ENCODE measurements around the gene CHURC1.

CHURC1 gene

DNA sequence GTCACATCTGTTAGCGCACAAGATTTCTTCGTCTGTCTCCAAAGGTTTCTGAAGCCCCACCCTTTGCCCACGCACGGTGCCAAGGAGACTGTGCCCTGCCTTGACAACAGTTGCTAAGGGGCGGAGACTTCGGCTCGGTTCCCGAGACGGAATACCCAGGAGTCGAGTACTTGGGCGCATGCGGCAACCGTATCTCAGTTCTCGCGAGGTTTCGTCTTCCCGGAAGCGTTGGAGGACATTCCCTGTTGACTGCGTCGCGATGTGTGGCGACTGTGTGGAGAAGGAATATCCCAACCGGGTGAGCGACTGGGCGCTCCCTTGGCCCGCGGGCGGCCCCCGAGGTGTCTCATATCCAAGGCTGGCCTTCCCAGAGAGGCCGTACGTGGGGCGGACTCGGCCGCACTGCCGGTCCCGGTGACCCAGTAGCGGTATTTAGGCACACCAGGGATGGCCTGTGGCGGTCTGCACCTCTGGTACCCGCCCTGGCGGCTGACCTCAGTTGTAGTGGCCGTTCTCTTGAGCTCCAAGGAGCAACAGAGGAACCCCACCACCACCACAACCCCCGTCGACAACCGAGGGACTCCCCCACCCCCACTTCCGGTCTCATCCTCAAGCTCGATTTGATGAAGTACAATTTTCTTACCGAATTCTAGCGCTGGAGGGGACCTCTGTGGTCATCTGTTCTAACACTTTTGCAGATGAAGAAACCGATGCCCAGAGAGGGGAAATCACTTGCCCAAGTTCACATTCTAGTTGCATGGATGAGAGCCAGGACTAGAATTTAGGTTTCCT lies at the start of gene CHURC1:
TSS of gene CHURC1 (plus strand) at position 219 of the 792 bp plus-strand sequence. CDS start at position 260, 41 bp downstream.
- Mint-ChIP-seq H3K4me3 (peak within 1 kb of the TSS; percentile 92), H3K36me3 (ENCODE audit: low read depth) (peaks cover 8% of the 10 kb centered on the region), H3K27me3 (ENCODE audit: low read depth) (peaks cover 24% of the 10 kb centered on the region), H3K4me1 (ENCODE audit: low read depth) (peaks cover 29% of the 10 kb centered on the region), H3K9me3 (no peaks in the 10 kb centered on the region), H3K27ac (peak within 1 kb of the TSS; percentile 94)

DNA sequence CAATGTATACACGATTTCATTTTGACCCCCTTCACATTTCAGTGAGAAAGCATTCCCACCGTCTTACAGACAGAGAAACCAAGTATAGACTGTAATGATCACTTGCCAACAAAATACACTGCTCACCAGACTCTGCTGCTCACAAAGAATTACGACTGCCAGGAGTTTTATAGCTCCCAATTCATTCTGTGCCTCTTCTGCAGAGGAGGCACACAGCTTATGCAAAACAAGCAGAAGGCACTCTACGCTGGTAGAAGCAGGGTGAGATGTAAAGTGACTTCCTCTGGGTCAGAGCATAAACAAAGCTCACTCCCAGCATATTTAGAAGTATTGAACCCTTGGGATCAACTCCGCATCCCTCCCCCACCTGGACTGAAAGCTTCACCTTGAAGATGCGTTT lies 49.1 kb upstream of the CHURC1 start:
- H3K27ac Mint-ChIP-seq = no peak overlapping the region
- no peaks in the 10 kb centered on the region for H3K36me3 Mint-ChIP-seq (ENCODE audit: low read depth)
- H3K4me3 Mint-ChIP-seq = no peak overlapping the region

DNA sequence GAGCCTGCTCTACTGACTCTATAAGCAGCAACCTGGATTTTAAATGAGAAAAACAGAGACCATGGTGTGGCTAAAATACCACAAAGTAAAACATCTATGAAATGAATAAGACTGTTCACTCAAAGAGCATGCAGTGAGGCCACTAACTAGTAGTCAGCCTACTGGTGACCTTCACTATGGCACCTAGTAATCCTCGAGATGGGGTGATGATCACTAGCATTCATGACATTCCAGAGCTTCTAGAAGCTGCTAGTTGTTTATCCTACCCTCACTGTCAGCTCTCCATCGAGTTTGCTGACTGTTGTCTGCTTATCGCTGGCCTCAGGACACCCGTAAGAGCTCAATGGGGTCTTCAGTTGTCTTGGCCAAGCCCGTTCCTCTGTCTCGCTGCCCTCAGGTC lies 48.3 kb upstream of the CHURC1 start:
- H3K36me3 Mint-ChIP-seq (ENCODE audit: low read depth) = no peaks in the 10 kb centered on the region
- peaks cover 3% of the 10 kb centered on the region for H3K4me1 Mint-ChIP-seq (ENCODE audit: low read depth)
- no peak overlapping the region for H3K27ac Mint-ChIP-seq
- H3K4me3 Mint-ChIP-seq = no peak overlapping the region
- H3K9me3 Mint-ChIP-seq = no peaks in the 10 kb centered on the region
- peaks cover 52% of the 10 kb centered on the region for H3K27me3 Mint-ChIP-seq (ENCODE audit: low read depth)

More for the DNA sequence above, 49.1 kb upstream of the CHURC1 start:
- peaks cover 3% of the 10 kb centered on the region for H3K4me1 Mint-ChIP-seq (ENCODE audit: low read depth)
- H3K9me3 Mint-ChIP-seq = no peaks in the 10 kb centered on the region
- H3K27me3 Mint-ChIP-seq (ENCODE audit: low read depth) = peaks cover 44% of the 10 kb centered on the region

DNA sequence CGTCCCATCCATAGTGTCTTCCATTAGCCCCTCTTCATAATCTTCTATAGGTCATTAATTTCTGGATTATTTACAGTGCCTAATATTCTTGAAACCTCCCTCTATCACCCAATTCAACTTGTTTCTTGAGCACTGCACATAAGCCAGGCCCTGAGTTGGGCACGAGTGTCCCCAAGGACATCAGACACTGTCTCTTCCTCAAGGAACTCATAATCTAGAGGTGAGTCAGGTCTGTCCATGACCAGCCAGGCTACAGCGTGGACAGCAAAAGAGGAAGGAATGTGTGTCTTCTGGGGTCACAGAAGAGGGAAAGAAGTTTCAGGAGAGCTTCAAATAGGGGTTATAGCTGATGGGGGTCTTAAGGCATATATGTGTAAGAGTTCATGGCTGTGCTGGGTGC lies 47.1 kb upstream of the CHURC1 start:
- Mint-ChIP-seq H3K27ac (no peak overlapping the region), H3K27me3 (ENCODE audit: low read depth) (peaks cover 53% of the 10 kb centered on the region), H3K36me3 (ENCODE audit: low read depth) (no peaks in the 10 kb centered on the region), H3K4me3 (no peak overlapping the region), H3K4me1 (ENCODE audit: low read depth) (peaks cover 3% of the 10 kb centered on the region), H3K9me3 (no peaks in the 10 kb centered on the region)

DNA sequence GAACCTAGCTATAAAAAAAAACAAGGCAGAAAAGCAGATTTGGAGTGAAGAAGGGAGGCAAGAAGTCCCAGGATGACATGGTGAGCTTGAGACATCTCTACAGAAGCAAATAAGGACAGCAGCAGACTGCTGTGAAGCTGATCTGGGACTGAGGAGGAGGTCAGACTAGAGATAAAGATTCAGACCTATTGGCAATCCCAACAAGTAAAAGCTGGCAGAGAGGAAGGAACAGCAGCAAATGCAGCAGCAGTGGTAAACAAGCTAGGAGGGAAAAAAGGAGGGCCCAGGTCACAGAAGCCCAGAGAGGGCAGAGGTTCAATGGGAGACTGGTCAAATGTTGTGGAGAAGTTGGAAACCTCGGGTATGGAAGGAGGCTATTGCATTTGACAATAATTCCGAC lies 45.9 kb upstream of the CHURC1 start:
- Mint-ChIP-seq H3K36me3 (ENCODE audit: low read depth) (no peaks in the 10 kb centered on the region), H3K9me3 (no peaks in the 10 kb centered on the region), H3K27me3 (ENCODE audit: low read depth) (peaks cover 57% of the 10 kb centered on the region), H3K27ac (no peak overlapping the region), H3K4me3 (no peak overlapping the region), H3K4me1 (ENCODE audit: low read depth) (peaks cover 3% of the 10 kb centered on the region)

DNA sequence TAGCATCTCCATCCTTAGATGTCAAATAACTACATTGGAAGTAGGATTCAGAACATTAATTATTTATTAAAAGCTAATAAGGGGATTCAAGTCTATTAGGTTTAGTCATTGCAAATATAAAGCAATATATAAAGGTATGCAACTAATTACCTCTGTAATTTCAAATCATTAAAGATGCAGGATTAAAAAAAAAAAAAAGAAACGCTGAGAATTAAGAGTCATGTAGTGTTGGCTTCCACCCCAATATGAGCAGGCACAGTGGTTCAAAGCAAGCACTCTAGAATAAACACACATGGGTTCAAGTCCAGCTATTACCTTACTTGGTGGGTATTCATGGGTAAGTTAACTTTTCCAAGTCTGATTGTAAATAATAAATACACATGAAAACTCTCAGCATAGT lies 45.4 kb upstream of the CHURC1 start:
- Mint-ChIP-seq H3K4me1 (ENCODE audit: low read depth) (peaks cover 3% of the 10 kb centered on the region), H3K9me3 (no peaks in the 10 kb centered on the region), H3K36me3 (ENCODE audit: low read depth) (no peaks in the 10 kb centered on the region), H3K27ac (no peak overlapping the region), H3K4me3 (no peak overlapping the region), H3K27me3 (ENCODE audit: low read depth) (peaks cover 56% of the 10 kb centered on the region)

DNA sequence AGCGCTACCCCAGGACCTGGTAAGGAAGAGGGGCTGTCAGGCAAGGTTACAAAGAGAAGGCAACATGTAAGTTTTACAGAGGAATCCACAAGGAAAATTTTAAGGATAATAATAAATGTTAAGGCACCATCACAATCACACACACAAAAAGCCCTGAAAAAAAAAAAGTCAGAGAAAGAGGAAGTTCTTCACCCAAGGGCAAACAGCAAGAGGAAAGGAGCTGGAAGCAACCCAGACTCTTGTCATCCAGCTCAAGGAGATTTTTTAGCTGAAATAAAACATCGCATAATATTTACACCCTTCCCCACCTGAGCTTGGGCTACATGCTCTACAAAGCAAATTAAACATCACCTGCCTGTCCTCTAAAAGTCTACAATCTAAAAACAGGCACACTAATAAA lies 44.1 kb upstream of the CHURC1 start:
- Mint-ChIP-seq H3K9me3 (no peaks in the 10 kb centered on the region), H3K4me3 (no peak overlapping the region), H3K4me1 (ENCODE audit: low read depth) (peaks cover 3% of the 10 kb centered on the region), H3K27me3 (ENCODE audit: low read depth) (peaks cover 58% of the 10 kb centered on the region), H3K36me3 (ENCODE audit: low read depth) (no peaks in the 10 kb centered on the region), H3K27ac (no peak overlapping the region)

DNA sequence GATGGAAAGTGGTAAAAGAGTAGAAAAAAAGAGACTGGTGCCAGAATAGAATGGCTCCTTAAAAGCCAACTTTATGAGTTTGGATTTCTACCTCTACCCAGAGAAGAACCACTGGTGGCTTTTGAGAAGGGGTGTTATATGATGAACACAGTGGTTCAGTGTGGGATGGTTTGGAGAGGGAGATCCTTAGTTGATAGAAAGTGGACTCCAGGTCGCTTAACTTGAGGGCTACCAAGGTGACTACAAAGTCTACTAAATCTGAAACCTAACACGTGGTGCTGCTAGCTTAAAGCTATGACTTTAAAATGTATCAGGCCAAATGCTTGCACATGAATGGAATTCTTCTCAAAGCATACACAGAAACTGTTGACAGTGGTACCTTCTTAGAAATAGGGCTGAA lies 42.9 kb upstream of the CHURC1 start:
- H3K27ac Mint-ChIP-seq = no peak overlapping the region
- no peaks in the 10 kb centered on the region for H3K9me3 Mint-ChIP-seq
- peaks cover 3% of the 10 kb centered on the region for H3K4me1 Mint-ChIP-seq (ENCODE audit: low read depth)
- no peaks in the 10 kb centered on the region for H3K36me3 Mint-ChIP-seq (ENCODE audit: low read depth)
- peaks cover 64% of the 10 kb centered on the region for H3K27me3 Mint-ChIP-seq (ENCODE audit: low read depth)
- no peak overlapping the region for H3K4me3 Mint-ChIP-seq

DNA sequence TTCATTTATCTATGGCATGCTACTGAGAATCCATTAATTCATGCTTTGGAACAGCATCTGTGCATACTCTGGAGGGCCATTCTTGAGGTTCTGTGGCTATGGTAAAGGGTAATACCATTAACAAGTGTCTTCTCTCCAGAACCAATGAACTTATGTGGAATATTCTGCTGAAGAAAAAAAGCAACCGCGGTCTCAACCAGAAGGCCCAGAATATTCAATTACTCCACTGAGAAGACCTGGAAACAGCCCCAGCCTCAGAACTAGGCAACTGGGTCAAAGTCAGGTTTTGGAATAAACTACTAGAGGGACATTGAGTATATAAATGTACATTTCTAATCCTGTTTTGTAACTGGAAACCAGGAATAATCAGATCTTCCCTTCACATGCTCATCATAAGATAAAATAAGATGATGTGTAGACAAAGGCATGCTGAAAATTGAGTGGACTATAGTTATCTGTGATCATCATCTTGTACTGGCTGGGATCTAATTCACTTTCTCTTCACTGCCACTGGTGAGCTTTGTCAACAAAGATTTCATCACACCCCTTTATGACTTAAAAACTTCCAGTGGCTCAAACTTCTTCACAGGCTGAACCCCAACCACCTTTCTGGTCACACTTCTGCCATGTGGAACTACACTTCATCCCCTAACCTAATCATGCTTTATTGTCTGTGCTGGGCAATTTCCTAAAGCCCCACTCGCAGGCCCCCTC lies 40.6 kb upstream of the CHURC1 start:
- H3K4me3 Mint-ChIP-seq = no peak overlapping the region
- H3K4me1 Mint-ChIP-seq (ENCODE audit: low read depth) = peaks cover 3% of the 10 kb centered on the region
- peaks cover 78% of the 10 kb centered on the region for H3K27me3 Mint-ChIP-seq (ENCODE audit: low read depth)
- no peak overlapping the region for H3K27ac Mint-ChIP-seq
- H3K9me3 Mint-ChIP-seq = no peaks in the 10 kb centered on the region
- no peaks in the 10 kb centered on the region for H3K36me3 Mint-ChIP-seq (ENCODE audit: low read depth)

DNA sequence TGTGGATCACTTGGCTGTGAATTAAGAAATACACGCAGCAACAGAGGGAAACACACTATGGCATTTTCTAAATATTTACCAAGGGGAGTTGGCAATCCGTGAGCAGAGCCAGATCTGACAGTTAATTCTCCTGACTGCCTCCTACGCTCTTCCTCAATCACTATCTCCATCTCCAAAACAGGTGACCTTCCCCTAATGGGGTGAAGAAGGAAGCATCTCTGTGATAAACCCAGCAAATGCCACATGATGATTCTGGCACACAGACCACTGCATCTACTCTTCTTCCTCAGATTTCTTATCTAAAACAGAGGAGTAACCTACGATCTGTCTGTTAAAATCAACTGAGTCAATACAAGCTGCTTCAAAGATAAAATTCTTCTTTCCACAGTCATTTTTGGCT lies 38.9 kb upstream of the CHURC1 start:
- Mint-ChIP-seq H3K9me3 (no peaks in the 10 kb centered on the region), H3K4me3 (no peak overlapping the region), H3K4me1 (ENCODE audit: low read depth) (no peaks in the 10 kb centered on the region), H3K27ac (no peak overlapping the region), H3K36me3 (ENCODE audit: low read depth) (no peaks in the 10 kb centered on the region), H3K27me3 (ENCODE audit: low read depth) (peaks cover 76% of the 10 kb centered on the region)

DNA sequence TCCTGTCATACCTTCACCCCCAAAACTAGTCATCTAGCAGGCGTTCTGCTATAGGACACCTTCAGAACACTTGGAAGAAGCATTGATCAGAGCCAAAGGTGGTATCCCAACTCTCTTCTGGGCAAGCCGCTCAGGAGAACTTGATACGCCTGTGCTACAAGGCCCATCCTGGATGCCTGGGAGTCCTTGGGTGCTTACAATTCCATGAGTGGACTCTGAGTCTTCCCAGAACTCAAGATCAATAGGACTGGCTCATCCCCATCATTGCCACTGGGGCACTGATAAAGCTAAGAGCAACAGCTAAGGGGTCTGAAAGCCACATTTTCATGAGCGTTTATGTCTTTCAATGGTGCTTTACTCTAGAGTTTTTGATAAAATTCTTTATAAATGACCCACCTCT lies 36.4 kb upstream of the CHURC1 start:
- no peak overlapping the region for H3K4me3 Mint-ChIP-seq
- no peaks in the 10 kb centered on the region for H3K36me3 Mint-ChIP-seq (ENCODE audit: low read depth)
- H3K27me3 Mint-ChIP-seq (ENCODE audit: low read depth) = peaks cover 81% of the 10 kb centered on the region
- no peaks in the 10 kb centered on the region for H3K9me3 Mint-ChIP-seq
- no peak overlapping the region for H3K27ac Mint-ChIP-seq
- H3K4me1 Mint-ChIP-seq (ENCODE audit: low read depth) = peaks cover 7% of the 10 kb centered on the region

DNA sequence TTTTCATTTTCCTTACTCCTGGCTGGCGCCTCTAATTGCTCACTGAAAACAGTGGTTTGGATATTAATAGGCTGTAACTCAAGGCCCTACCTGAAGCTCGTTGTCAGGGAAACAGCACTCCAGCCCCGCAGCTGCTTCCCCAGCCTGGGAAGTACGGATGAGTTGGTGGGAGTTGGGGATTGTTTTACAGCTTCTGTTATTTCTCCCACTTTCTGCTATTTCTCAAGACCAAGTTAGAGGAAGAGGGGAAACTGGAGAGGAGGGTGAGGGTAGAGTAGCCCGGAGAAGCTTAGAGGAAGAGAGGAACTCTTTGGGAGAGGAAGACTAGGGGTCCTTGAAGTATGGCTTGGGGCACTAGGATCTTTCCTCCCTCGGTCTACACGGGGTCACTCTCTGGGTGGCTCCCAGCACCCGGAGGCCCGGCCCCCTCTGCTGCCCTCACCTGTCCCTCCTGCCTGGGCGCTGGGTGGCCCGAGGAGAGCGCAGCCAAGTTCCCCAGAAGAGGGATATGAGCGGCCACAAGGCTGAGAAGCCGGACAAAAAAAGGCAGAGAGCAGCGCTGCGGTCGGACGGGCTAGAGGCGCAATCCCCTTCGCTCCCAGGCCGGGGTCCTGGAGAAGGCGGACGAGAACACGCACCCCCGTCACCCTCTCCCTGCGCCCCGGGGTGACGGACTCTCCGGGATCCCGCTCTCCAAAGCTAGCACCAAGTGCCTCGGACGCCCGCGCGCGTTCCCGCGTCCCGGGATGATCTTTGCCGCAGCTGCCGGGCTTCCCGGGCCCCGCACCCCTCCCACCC lies 35.2 kb upstream of the CHURC1 start:
- no peaks in the 10 kb centered on the region for H3K36me3 Mint-ChIP-seq (ENCODE audit: low read depth)
- no peaks in the 10 kb centered on the region for H3K9me3 Mint-ChIP-seq
- peak overlapping the region; percentile 47 for H3K4me3 Mint-ChIP-seq
- peaks cover 7% of the 10 kb centered on the region for H3K4me1 Mint-ChIP-seq (ENCODE audit: low read depth)
- H3K27ac Mint-ChIP-seq = no peak overlapping the region
- peaks cover 83% of the 10 kb centered on the region for H3K27me3 Mint-ChIP-seq (ENCODE audit: low read depth)

DNA sequence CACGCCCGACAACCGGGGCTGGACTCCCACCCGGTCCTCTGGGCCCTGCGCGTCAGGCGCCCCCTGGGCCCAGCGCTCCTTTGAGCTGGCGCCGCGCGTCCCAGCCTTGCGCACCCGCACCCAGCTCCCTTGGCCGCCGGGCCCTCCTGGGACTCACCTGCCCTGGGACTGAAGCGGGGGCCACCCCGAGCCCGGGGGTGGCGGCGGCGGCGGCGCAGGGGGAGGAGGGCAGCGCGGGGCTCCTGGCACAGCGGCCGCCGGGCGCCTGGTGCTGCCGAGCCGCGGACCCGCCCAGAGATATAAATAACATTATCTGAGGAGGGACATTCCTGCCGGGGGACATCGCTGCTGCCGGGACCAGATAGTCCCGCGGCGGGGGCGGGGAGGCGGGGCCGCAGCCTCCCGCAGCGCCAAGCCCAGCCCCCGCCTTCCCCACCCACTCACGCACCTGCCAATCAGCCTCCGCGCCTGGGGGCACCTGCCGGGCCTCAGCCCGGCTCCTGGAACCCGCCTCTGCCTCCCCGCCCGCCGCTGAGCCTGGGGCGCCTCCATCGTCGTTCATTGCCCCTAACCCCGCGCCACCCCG lies 34.5 kb upstream of the CHURC1 start, which contains the start of gene SPTB:
TSS of gene SPTB (minus strand) at position 273 of the 586 bp plus-strand sequence. CDS start 56,813 bp downstream, outside the sequence.
- Mint-ChIP-seq H3K9me3 (no peaks in the 10 kb centered on the region), H3K36me3 (ENCODE audit: low read depth) (no peaks in the 10 kb centered on the region), H3K4me1 (ENCODE audit: low read depth) (peaks cover 7% of the 10 kb centered on the region), H3K27me3 (ENCODE audit: low read depth) (peaks cover 82% of the 10 kb centered on the region), H3K4me3 (peak within 1 kb of the TSS; percentile 75), H3K27ac (no peak within 1 kb of the TSS)

Measured in T-helper 1 cell treated with Interleukin-12 subunit alpha and Interleukin-12 subunit beta and Interleukin-4 antibody, amounts not matched to agents 30 μg/mL and 1 μg/mL, for 36 hours (primary cell).